ENCODE measurements around the gene ULK2. TPM values are rescaled to one million over a fixed set of nuclear protein-coding genes. Genes with fewer than 3 reads are reported as not detected.

ULK2 gene
- total and polyA plus RNA-seq, 8 donors: 14.4 to 36.7 (median 28.3) TPM

GRCh38 chr17:19880393-19880792, 12.7 kb upstream of the ULK2 start:
- H3K27ac ChIP-seq: no peak overlapping the region
- H3K27me3 ChIP-seq: no peaks in the 10 kb centered on the region
- ATAC-seq (no peak), DNase-seq (peak in 1 of 4 donors; percentile 14)
- TF ChIP-seq CTCF (IDR thresholded peaks at IDR 0.05): no peak
- H3K4me1 ChIP-seq: peaks cover 0 to 19% of the 10 kb centered on the region in 2 donors
- no peaks in the 10 kb centered on the region for H3K36me3 ChIP-seq
- no peak overlapping the region for H3K4me3 ChIP-seq
- intact Hi-C loops (cut with DNase I): no loop called here
- H3K9me3 ChIP-seq: no peaks in the 10 kb centered on the region

- Histone ChIP-seq H3K27me3 (no peaks in the 10 kb centered on the region), H3K9me3 (no peaks in the 10 kb centered on the region), H3K27ac (no peak overlapping the region), H3K36me3 (no peaks in the 10 kb centered on the region), H3K4me3 (no peak overlapping the region), H3K4me1 (peaks cover 0 to 20% of the 10 kb centered on the region in 2 donors)
- DNase-seq (peak in 1 of 4 donors; percentile 8), ATAC-seq (no peak)
- no peak for TF ChIP-seq CTCF (IDR thresholded peaks at IDR 0.05)
- intact Hi-C loops (cut with DNase I): no loop called here
Observed at GRCh38 chr17:19877364-19877945, 9.7 kb upstream of the ULK2 start.

- H3K9me3 ChIP-seq: no peaks in the 10 kb centered on the region
- DNase-seq (peak in 2 of 4 donors; percentile 84 to 87), ATAC-seq (peak; percentile 89)
- no peak overlapping the region for H3K27ac ChIP-seq
- no peaks in the 10 kb centered on the region for H3K27me3 ChIP-seq
- no peaks in the 10 kb centered on the region for H3K36me3 ChIP-seq
- no peak overlapping the region for H3K4me3 ChIP-seq
- intact Hi-C loops (cut with DNase I): no loop called here
- peaks cover 0 to 20% of the 10 kb centered on the region in 2 donors for H3K4me1 ChIP-seq
- TF ChIP-seq CTCF (IDR thresholded peaks at IDR 0.05): no peak
Observed at GRCh38 chr17:19876529-19877161, 8.9 kb upstream of the ULK2 start.

GRCh38 chr17:19874256-19874655, 6.5 kb upstream of the ULK2 start:
- intact Hi-C loops (cut with DNase I): no loop called here
- no peak overlapping the region for H3K27ac ChIP-seq
- no peak for TF ChIP-seq CTCF (IDR thresholded peaks at IDR 0.05)

GRCh38 chr17:19873346-19873745, 5.6 kb upstream of the ULK2 start:
- Histone ChIP-seq H3K4me1 (peaks cover 0 to 21% of the 10 kb centered on the region in 2 donors), H3K27me3 (no peaks in the 10 kb centered on the region), H3K27ac (no peak overlapping the region), H3K4me3 (no peak overlapping the region), H3K36me3 (no peaks in the 10 kb centered on the region), H3K9me3 (no peaks in the 10 kb centered on the region)
- intact Hi-C loops (cut with DNase I): no loop called here
- DNase-seq (no peak), ATAC-seq (no peak)
- no peak for TF ChIP-seq CTCF (IDR thresholded peaks at IDR 0.05)

More at GRCh38 chr17:19874256-19874655, 6.5 kb upstream of the ULK2 start:
- Histone ChIP-seq H3K4me1 (peaks cover 0 to 20% of the 10 kb centered on the region in 2 donors), H3K9me3 (no peaks in the 10 kb centered on the region), H3K4me3 (no peak overlapping the region), H3K27me3 (no peaks in the 10 kb centered on the region), H3K36me3 (no peaks in the 10 kb centered on the region)
- ATAC-seq (no peak), DNase-seq (no peak)
